GM23338 (cell line): ENCODE measurements around the gene SLC12A7.

ENCODE experiments used
- CTCF ChIP-seq, 2 experiments: fragments of 200-600 bp in 1 of 2; sonication (generic) in 1 of 2; conservative IDR thresholded peaks; 2 replicates each; pipeline versions ENCODE4 v1.5.1 to v1.6.1; 2016 to 2017; ENCODE audit warnings: antibody characterized with exemption in 2 of 2, low read depth in 2 of 2, mild to moderate bottlenecking in 2 of 2, moderate library complexity in 1 of 2
- POLR2AphosphoS5 ChIP-seq: IDR thresholded peaks from 2 replicates; pipeline ENCODE4 v1.6.1; 2016; ENCODE audit warnings: antibody characterized with exemption, low read depth
- REST ChIP-seq: IDR thresholded peaks from one replicate; pipeline ENCODE4 v1.6.1; 2018; ENCODE audit warnings: antibody characterized with exemption; ENCODE audit not compliant: unreplicated experiment

- TF ChIP-seq CTCF (conservative IDR thresholded peaks at IDR 0.05; ENCODE audit: low read depth in 2 of 2) (no peak), POLR2AphosphoS5 (no peak), REST (no peak)
Measured at GRCh38 chr5:1079961-1080360, 31.9 kb downstream of the SLC12A7 start.
